NCI-H446 (cell line): ENCODE results near the gene PXDN.

Source experiments
- DNase-seq, 2 experiments: peaks; one replicate each; lab custom pipeline; 2025; lab: John Stamatoyannopoulos, UW

The PXDN gene

DNA sequence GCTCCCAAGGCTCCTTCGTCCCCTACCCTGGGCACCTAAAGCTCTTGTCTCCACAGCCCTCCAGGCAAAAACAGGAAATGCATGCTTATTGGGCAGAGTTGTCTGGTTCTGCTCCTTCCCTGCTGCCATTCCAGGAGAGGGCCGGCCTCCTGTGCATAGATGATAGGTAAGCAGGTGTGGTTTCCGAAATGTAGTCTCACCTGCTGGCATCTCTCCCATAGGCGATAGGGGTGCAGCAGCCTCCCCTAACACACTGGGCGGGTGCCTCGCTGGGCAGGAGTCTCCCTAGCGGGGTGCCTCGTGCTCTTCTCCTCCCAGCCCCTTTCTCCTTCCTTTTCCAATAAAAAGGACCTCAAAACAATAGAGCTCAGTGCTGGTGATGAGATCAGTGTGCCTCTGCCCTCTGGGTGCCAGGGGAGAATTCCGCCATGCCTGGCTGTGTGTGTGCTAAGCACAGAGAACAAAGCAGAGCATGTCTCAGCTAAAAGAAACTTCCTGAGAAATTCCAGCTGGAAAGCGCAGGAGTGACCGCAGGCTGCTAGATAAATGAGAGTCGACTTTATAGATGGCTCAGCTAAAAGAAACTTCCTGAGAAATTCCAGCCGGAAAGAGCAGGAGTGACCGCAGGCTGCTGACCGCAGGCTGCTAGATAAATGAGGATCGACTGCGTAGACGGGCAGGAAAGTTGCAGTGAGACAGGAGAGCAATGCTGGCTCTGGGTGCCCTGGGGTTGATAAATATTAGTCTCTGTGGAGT is 11.3 kb upstream of the PXDN start:
- no peak for DNase-seq

DNA sequence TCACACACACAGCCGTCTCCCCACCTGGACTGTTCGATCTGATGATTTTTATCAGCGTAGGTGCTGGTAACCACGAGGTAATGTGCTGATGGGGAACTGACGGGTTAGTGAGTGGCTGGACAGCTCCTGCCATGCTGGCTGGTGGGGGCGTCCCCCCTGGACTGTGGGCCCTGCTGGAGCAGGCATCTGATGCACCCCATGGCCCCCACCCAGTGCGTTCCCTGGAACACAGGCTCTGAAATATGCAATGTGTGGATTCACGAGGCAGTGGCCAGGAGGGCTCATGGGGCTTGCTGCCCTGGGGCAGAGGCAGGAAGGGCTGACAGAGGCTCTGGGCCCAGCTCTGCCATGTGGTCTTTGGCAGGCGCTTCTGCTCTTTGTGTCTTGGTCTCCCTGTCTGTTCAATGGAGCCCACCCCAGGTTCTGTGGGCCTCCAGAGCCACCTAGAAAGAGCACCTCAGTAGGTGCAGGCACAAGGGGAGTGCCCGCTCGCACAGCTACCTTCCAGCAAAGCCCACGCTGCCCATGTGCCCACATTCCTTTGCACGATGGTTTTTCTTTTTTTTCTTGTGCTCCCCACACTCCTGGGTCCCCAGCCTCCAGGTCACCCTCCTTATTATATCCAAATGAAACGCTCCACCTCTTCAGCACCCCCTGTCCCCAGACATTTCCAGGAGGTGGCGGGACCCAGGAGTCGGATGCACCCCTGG is 10.3 kb upstream of the PXDN start:
- no peak for DNase-seq

DNA sequence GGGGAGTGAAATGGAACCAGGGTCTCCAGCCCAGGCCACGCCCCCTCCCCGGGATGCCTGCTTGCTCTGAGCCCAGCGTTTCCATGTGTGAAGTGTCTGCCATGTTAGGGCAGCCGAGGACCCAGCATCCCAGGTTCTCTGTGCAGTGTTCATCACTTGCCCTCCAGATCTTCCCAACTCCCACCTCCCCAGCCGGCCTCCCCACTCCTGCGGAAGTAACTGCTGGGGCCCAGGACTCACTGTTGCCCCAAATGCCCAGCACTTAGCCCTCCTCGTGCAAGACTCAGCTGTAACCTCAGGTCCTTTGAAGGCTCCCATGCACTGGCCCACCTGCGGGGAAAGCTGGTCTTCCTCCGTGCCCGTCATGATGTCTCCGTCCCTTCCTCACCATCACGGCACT is 9.7 kb upstream of the PXDN start:
- no peak for DNase-seq

DNA sequence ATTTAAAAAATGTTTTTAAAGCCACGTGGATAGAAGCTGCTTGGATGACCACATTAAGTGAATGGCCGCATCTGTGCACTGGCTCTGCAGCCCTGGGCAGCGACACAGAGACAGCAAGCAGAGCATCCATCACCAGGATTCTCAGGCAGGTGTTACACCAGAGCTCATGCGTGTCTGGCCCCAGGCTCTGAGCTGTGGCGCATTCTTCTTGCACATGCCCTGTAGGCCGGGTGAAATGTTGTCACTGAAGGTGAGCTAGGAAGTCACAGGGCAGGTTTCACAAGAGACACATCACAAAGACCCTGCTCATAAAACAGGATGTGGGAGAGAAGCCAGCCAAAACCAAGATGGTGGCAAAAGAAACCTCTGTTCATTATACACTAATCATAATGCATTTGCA is 8.4 kb upstream of the PXDN start:
- DNase-seq, result no peak

DNA sequence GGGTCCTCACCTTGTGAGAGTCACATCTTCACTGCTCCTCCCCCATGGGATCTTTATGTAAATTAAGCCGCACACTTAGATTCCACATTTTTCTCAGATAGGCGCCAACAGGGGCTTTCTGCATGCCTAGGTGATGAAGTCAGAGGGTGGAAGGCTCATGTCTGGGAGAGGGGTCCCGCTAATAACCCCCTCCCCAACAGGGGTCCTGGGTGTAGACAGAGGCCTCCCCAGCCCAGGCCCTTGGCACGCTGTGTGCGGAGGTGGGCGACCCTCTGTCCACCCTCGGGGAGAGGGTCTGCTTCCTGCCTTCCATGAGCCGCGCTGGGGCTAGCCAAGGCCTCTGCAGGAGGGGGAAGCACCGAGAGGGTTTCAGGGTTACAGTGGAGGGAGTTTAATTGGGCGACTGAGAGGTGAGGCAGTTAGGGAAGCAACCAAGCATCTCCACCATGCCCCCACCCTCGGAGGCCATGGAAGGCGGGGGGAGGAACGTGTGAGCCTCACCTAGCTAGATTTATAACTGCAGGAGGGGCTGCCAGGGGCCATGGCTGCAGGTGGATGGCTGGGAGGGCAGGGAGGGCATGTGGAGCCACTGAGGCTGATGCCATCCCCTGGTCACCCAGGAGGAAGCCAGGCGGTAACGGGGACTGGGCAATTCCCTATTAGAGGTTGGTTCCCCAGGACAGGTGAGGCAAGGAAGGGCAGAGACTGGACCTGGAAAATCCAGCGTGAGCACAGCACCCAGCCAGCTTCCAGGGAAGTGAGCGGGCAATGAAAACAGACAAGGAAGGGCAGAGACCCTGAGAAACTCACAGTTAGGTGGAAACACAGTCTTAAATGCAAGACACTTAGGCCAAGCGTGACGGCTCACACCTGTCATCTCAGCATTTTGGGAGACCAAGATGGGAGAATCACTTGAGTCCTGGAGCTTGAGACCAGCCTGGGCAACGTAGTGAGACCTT is 7.7 kb upstream of the PXDN start:
- DNase-seq, result no peak

DNA sequence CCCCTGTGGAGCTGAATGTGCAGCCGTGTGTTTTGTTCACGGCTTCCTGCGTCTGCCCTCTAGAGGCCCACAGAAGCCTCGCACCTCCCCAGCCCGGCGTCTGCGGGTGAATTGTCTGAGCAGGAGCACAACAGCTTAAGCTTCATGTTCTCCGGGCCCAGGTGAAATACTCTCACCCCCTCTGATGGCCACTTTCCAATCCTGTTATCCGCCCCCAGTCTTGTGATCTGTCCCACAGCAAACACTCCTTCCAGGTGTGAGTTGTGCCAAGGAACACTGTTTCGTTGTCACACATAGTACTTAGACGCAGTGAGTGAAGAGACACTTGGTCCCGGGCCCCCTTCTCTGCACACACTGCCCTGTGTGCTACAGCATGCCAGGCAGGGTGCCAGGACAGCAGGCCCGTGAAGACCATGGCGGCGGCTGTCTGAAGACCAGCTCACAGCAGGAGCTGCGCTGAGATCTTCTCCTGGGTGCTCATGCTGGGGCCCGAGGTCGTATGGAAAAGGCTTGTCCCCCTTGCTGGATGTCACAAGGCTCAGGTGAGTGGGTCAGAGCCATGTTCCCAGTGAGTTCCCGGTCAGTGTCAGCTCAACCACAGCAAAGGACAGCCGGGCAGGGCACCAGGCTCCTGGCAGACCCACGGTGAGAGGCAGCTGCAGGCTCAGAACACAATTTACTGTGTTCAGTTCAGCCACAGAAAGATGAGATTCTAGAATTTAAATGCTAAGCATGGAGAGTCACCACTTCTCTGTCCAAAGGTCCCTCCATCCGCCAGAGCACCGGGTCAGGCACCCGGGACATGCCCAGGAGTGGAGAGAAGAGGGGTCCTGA is 6.8 kb upstream of the PXDN start:
- peak; percentile 65 to 85 for DNase-seq

DNA sequence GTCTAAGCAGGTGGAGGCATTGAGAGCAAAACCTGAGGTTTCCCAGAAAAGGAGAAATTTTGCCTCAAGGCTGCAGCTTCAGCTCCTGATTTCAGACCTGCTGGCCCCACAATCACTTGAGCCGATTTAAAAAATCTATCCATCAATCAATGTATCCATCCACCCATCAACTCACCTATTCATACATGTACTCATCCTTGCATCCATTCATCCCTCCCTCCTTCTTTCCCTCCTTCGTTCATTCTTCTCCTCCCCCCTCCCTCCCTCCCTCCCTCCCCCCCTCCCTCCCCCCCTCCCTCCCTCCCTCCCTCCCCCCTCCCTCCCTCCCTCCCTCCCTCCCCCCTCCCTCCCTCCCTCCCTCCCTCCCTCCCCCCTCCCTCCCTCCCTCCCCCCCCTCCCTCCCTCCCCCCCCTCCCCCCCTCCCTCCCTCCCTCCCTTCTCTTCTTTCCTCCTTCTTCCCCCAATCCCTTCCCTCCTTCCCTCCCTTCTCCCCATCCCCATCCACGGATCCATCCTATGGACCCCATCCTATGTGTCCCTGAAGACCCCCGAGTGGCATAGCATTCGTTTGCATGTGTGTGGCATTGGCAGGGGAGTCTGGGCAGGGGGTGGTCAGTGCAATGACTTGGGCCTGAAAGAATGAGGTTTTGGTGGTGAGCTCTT is 6.1 kb upstream of the PXDN start:
- DNase-seq, result no peak

DNA sequence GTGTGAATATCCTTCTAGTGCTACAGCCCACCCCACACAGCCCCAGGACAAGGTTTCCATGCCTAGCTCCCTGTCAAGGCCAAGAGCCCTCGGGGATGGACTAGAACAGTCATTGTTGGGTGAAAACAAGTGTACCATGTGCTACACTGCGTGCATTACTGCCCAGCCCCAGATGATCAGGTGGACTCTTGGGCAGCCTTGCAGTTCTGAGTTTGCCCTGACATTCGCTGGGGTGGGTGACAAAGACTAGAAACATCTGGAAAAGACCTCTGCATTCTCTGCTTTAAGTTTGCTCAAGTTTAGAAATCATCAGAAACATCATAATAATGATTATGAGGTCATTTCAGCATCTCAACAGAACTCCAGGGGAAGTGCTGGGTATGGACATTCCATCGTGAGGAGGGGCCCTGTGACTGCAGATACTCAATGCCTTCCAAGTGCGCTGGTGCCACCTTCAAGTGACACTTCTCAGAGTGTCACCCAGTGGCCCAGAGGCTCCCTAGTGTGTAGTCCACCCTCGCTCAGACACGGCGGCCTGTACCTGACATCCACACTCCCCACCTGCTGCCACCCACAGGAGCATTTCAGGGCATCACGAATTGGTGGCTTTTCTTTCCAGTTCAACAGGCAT is 5.3 kb upstream of the PXDN start:
- no peak for DNase-seq

DNA sequence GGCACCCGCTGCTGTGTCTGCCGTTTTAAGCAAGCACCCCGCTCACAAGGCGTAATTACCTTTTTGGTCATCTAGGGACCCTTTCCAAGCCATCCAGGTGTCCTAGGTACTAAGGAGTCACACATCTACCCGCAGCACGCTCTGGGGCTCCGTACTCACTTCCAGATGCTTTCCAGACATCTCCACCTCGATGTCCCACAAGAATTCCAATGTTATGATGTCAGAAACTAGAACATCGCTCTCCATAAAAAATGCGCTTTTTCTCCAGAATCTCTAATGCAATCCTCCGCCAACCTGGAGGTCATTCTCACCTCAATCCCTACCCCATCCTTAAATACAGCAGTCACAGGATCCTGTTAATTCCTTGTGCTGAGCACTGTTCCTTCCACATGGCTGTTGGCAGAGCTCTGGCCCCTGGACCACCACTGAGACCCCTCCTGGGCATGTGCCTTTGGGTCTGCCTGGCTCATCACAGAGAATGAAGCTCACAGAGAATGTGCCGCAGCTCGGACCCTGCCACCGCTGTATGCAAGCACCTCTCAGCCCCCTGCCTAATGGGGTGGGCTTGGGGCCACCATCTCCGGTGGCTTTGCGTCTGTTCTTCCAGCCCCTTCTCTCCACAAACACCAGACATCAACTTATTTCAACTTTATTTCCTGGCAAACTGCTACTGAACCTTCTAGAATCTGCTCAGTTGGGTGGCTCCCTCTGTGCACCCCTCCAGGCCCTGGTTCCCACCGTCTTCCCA is 4.6 kb upstream of the PXDN start:
- DNase-seq, result no peak

DNA sequence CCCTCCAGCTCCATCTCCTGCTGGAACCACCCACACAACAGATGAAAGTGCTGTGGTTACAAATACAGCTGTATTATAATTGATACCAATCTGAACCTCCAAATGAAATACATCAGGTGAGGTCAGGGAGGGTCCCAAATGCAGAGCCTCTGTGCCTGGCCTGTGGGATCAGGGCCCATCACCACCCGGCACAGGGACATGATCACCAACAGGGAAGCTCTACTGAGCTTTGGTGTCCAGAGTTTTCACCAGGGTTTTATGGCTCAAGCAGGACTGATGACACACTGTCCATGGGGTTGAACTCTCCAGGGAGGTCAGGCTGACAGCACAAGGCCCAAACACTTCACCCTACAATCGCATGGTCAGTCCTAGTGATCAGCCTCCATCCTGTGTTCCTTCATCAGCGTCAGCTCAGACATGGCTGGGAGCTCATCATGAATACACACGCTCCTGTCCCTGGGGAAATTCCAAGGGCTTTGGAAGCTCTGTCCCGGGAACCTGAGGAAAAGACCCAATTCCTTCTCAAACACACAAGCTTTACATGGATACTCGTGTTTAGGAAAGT is 3.9 kb upstream of the PXDN start:
- no peak for DNase-seq

DNA sequence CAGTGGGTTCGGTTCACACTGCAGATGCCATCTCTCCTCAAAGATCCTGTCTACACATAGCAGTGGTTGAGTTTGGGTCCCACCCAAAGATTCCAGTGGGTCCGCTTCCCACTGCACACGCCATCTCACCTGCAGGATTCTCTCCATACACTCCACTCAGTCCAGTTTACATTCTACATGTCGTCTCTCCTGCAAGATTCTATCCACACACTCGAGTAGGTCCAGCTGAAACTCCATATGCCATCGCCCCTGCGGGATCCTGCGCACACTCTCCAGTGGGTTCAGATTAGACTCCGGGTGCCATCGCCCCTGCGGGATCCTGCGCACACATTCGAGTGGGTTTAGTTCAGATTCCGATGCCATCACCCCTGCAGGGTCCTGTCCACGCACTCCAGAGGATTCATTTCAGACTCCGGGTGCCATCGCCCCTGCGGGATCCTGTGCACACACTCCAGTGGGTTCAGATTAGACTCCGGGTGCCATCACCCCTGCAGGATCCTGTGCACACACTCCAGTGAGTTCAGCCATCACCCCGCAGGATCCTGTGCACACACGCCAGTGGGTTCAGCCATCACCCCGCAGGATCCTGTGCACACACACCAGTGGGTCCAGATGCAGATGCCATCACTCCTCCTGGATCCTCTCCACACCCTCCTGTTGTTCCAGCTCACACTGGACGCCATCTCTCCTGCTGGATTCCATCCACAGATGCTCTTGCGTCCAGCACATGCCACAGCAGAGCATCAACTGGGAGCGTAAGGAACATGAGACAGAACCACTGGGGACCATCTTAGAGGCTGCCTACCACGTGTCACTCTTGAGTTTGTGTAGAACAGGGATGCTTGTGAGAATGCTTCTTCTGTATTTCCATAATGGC is 3.0 kb upstream of the PXDN start:
- no peak for DNase-seq

DNA sequence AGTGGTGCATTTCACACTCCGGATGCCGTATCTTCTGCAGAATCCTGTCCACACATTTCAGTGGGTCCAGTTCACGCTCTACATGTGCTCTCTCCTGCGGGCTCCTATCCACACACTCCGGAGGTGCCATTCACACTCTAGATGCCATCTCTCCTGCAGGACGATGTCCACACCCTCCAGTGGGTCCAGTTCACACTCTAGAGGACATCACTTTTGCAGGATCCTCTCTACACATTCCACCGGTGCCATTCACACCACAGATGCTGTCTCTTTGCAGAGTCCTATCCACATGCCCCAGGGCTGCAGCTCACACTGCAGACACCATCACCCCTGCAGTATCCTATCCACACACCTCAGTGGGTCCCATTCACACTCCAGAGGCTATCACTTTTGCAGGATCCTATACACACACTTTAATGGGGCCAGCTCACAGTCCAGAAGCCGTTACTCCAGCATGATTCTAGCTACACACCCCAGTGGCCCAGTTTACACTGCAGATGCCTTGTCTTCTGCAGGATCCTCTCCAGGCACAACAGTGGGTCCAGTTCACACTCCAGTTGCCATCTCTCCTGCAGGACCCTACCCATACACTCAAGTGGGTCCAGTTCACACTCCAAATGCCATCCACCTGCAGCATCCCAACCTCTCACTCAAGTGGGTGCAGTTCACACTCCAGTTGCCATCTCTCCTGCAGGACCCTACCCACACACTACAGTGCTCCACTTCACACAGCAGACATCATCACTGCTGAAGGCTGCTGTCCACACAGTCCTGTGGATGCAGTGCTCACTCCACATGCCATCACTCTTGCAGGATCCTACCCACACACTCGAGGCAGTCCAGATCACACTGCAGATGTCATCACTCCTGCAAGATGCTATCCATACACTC is 2.1 kb upstream of the PXDN start:
- DNase-seq, result no peak

DNA sequence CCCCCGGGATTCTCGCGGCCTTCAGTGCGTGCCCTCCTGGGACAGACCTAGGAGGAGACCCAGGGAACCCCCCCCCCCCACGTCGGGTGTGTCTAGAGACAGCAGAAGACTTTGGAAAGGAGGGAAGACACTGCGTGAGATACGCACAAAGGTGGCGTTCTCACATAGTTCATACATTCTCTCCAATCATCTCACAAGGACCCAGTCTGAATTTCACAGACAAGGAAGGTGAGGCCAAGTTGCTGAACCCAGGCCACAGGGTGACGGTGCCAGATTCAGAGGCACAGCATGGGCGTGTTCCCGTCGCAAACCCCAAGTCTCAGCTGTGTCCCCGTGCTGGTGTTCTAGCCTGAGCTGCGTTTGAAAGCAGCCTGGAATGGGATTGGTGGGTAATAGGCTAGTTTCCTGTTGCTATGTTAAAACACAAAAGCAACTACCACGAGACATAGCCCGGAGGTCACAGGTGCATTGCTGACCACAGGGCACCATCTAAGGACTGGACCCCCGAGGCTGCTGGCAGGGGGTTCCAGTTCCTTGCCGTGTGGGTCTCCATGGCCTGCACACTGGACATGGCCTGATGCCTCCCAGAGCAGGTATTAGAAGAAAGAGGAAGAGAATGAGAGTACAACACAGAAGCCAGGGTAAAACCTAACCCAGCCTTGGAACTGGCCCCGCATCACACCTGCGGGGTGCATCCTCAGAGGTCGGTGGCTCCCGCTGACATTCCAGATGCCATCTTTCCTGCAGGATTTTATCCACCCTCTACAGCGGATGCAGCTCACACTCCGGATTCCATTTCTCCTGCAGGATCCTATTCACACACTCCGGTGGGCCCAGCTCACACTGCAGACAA is 1.1 kb upstream of the PXDN start:
- DNase-seq, result no peak

DNA sequence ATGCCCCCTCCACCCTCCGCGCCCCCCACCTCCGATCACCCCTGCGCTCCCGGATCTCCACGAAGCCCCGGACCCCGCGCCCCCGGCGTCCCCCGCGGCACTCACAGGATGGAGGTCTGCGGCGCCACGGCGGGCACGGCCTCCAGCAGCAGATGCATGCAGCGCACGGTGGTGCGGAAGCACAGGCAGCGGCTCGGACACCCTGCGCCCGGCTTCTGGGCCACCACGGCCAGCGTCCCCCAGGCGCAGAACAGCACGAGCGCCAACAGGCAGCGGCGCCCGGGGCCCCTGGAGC is 217 bp downstream of the PXDN start:
- no peak for DNase-seq

DNA sequence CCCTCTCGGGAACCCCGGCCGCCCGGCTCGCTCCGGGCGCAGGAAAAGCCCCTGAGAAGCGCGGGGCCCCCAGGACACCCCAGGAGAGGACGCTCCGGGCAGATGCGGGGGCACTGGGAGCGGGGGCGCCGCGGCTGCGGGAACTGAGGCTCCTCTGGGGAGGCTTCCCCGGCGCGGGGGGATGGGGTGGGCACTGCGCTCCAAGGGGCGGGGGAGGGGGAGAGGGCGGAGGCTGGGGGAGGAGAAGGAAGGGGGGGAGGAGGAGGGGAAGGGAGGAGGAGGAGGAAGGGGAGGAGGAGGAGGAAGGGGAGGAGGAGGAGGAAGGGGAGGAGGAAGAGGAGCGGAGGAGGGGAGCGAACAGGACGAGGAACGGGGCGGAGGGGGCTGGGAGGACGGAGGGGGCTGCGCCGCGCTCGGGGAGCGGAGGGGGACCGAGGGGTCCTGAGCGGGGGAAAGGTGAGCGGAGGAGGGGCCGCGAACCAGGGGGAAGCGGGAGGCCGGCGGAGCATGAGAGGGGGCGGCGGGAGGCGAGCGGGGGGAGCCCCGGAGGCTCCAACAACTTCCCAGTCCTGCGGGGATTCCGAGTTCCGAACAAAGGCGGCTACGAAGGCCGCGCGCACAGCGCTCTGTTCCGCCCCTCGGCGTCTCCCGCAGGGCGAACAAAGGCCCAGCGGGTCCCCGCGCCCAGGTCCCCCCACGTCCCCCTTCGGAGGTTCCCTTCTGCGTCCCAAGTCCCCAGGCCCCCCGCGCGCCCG is 742 bp downstream of the PXDN start:
- peak in 1 of 2 experiments; percentile 30 for DNase-seq
